Dermis blood vessel endothelial cell (primary cell): ENCODE results near the gene DLG2. TPM values are rescaled to one million over a fixed set of nuclear protein-coding genes. Genes with fewer than 3 reads are reported as not detected.
A peak's percentile ranks its signal among the peaks of the same experiment; 100 is the strongest.
"Not testable (repeated sequence)": the region's sequence is repeated elsewhere in the genome, so short reads cannot be mapped to it uniquely, and the experiment has no call there.

Experiments used
- DNase-seq: peaks from one replicate; pipeline ENCODE4 v3.0.0; 2010
- total RNA-seq: library from RNA; depleted of rRNA; stranded (reverse); fragments of >200 nt; gene quantifications from 2 replicates; pipeline ENCODE4 v1.2.3, GENCODE V29; 2014

The DLG2 gene
- total RNA-seq, 1 donor from 2014 or later = 0.17 TPM

DNA sequence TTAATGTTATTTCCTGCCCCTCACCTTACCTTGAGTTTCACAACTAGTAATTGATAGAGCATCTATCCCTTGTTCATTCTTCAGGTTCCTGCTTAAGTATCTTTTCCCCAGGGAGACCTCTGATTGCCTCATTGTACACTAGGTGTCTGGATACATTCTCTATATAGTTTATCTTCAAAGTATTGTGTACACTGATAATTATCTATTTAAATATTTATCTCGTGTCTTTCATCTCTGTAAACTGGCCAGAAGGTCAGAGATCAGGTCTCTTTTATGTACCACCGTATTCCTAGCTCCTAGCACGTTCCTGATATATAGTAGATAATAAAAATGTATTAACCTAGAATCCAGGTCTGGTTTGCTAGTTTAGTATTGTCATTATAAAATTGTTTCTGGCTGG, 7.6 kb upstream of the DLG2 start:
- no peak for DNase-seq

- peak; percentile 26 for DNase-seq
Measured at GRCh38 chr11:85628771-85629341, 1.7 kb upstream of the DLG2 start.

- peak; percentile 97 for DNase-seq
Measured at GRCh38 chr11:85627998-85628770, 1.0 kb upstream of the DLG2 start, which contains the start of gene TMEM126B. Gene TMEM126B (plus strand): TSS chr11:85628593. CDS start chr11:85628608, 15 bp downstream.

DNA sequence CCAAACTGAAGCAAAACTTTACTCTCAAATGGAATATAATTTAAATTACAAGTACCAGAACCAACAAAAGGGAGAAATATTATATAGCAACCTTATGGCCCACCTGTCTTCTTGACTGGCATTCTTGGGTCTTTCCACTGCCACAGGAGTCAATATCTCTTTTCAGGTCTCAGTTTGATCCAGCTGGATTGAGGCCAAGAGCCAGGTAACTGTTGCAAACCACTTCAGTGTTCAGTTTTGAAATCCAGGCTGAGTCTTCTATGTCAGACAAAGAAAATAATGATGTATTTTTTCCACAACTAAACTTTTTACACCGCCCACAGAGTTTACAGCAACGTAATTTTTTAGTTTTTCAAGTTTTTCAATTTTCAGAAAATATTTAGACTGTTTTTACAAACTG, 648 bp downstream of the DLG2 start:
- no peak for DNase-seq

DNA sequence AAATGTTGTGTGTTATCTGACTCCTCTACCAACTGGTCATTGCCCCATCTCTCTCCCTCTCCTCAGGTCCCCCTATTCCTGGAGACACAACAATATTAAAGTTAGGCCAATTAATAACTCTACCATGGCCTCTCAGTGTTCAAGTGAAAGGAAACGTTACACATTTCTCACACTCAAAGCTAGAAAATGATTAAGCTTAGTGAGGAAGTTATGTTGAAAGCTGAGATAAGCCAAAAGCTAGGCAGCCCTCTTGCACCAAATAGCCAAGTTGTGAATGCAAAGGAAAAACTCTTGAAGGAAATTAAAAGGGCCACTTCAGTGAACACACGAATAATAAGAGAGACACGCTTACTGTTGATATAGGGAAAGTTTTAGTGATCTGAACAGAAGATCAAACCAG, 6.9 kb downstream of the DLG2 start:
- no peak for DNase-seq

- no peak for DNase-seq
Measured at GRCh38 chr11:85619499-85619898, 7.6 kb downstream of the DLG2 start.

GRCh38 chr11:85611643-85612042, 15.5 kb downstream of the DLG2 start:
- not testable (repeated sequence) for DNase-seq

GRCh38 chr11:85609286-85609685, 17.9 kb downstream of the DLG2 start:
- DNase-seq = not testable (repeated sequence)

GRCh38 chr11:85608621-85609020, 18.5 kb downstream of the DLG2 start:
- not testable (repeated sequence) for DNase-seq

GRCh38 chr11:85606237-85606636, 20.9 kb downstream of the DLG2 start:
- not testable (repeated sequence) for DNase-seq

- DNase-seq = no peak
Measured at GRCh38 chr11:85603220-85603619, 23.9 kb downstream of the DLG2 start.

- DNase-seq = no peak
Measured at GRCh38 chr11:85602526-85603213, 24.5 kb downstream of the DLG2 start.

GRCh38 chr11:85599083-85599482, 28.1 kb downstream of the DLG2 start:
- DNase-seq = no peak

- no peak for DNase-seq
Measured at GRCh38 chr11:85596886-85597285, 30.3 kb downstream of the DLG2 start.

DNA sequence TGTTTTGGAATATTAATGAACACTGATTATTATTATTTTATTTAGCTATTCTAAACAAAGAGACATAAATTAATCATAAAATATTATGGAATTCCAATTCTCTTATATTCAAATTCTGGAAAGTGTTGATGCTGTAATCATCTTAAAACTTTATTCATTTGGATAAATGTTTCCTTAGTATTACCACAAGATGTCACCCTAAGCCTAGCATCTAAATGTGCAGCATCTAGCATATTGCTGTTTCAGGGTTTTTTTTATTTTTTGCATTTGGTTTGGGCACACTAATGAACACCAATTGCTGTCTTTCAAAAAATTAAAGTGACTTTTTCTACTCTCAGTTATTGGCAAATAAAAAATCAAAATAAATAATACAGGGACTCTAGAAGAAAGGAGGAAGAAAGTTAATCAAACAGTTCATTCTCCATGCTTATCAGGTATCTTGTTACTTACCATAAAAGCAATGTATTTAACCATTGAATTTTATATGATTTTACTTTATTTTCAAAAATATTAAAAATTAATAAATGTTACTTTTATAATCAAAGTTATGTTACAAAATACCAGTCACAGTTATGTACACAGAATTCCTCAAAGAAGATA, 31.8 kb downstream of the DLG2 start:
- peak; percentile 67 for DNase-seq

GRCh38 chr11:85590848-85591483, 36.2 kb downstream of the DLG2 start:
- peak; percentile 21 for DNase-seq

DNA sequence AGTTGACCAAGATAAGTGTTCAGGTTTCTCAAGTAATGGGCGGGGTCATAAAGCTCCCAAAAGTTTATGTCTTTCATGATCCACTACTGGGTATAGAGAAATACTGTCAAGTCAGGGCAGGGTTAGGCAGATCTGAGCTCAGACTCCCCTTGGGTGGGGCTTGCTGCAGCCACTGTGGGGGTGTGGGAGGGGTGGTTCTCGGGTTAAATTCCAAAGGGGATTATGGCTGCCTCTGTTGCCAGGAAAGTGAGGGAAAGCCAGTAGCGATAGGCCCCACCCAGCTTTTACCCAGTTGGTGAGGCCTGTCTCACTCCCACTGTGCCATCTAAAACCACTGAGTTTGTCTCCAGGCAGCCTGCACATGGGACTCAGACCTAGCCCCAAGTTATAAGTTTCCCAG, 37.8 kb downstream of the DLG2 start:
- DNase-seq = no peak

- no peak for DNase-seq
Measured at GRCh38 chr11:85582111-85582510, 45.0 kb downstream of the DLG2 start.

DNA sequence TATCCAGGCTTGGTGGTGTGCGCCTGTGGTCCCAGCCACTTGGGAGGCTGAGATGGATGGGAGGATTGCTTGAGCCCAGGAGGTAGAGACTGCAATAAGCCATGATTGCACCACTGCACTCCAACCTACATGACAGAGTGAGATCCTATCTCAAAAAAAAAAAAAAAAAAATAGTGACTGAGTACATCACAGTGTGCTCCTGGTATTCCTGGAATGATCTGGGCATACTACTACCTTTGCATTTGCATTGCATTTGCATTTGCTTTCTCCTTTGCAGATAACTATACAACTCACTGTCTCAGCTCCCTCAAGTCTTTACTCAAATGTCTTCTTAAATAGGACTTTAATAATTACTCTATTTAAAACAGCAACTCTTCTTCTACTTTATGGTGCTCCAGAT, 51.8 kb downstream of the DLG2 start:
- no peak for DNase-seq

DNA sequence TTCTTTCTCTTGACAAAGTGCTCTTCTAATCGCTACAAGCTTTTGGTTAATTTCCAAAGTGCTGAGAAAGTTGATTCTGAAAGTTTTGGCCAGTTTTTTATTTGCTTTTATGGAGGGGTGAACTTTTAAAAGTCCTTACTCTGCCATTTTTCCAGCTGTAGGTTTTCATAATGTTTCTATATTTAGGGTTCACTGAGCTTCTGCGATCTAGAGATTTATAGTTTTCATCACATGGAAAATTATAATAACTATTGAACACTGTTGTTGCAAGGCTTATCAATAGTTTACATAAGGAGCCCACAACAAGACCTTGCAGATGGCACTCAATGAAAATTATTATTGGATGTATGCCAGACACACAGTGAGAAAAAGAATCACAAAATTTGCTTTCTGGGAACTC, 55.1 kb downstream of the DLG2 start:
- no peak for DNase-seq

DNA sequence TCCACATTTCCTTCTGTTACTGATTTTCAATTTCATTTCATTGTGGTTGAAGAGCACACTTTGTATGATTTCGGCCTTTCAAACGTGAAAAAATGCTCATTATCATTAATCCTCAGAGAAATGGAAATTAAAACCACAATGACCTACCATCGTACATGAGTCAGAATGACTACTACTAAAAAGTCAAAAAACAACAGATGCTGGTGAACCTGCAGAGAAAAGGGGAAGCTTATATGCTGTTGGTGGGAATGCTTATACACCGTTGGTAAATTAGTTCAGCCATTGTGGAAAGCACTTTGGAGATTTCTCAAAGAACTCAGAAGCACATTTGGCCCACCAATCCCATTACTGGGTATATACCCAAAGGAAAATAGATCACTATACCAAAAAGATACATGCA, 57.6 kb downstream of the DLG2 start:
- no peak for DNase-seq

GRCh38 chr11:85558411-85558810, 68.7 kb downstream of the DLG2 start:
- no peak for DNase-seq

DNA sequence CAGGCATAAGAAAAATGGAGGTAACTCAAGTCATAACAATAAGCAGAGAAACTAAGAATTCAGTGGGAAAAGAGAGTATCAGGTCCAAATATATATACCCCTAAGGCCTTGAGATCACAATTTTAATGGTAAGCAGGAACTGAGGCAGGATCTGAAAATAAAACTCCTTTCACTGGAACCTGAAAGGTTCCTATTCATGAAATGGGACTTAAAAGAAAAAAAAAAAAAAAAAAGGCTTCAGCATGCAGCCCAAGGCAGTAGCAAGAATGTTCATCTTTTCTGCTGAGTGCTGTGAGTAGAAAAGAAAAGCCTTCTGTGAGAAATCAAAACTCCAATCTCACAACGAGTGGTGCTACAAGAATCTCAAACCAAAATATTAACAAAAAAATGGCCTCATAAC, 75.3 kb downstream of the DLG2 start:
- no peak for DNase-seq
